Ovary (tissue), 9 donors: ENCODE results near the gene MINDY2. TPM values are rescaled to one million over a fixed set of nuclear protein-coding genes. Genes with fewer than 3 reads are reported as not detected.

ENCODE experiments used
- DNase-seq, 5 donors: peaks; one replicate each; pipeline ENCODE4 v3.0.0-alpha.2; 2019 to 2020
- H3K27ac ChIP-seq, 2 donors: fragments of 200-600 bp; one replicate each; pipeline versions ENCODE4 v1.5.1 to v1.8.0; 2019 to 2022
- H3K27me3 ChIP-seq: fragments of 200-600 bp; one replicate; pipeline ENCODE4 v1.8.0; 2022
- H3K36me3 ChIP-seq: fragments of 200-600 bp; sonication (generic); one replicate; pipeline ENCODE4 v1.5.1; 2019
- H3K4me1 ChIP-seq: one replicate; pipeline ENCODE4 v1.8.1; 2013; ENCODE audit warnings: mild to moderate bottlenecking, moderate library complexity; ENCODE audit not compliant: insufficient read depth
- H3K4me3 ChIP-seq: fragments of 200-600 bp; sonication (generic); one replicate; pipeline ENCODE4 v1.5.1; 2017
- H3K9me3 ChIP-seq, 2 donors: fragments of 200-600 bp in 1 of 2; sonication (generic) in 1 of 2; one replicate each; pipeline versions ENCODE4 v1.5.1 to v1.8.1; 2013 to 2019; ENCODE audit warnings: mild to moderate bottlenecking in 1 of 2, moderate library complexity in 1 of 2
- CTCF ChIP-seq, 3 donors: fragments of 450-650 bp in 2 of 3; fragments of 200-600 bp in 1 of 3; IDR thresholded peaks; one replicate each; pipeline versions ENCODE4 v1.5.1 to v1.8.0; 2016 to 2022; ENCODE audit warnings: antibody characterized with exemption in 3 of 3, mild to moderate bottlenecking in 1 of 3
- EP300 ChIP-seq: sonication (generic); formaldehyde crosslinking; IDR thresholded peaks from one replicate; pipeline ENCODE4 v1.6.1; 2017; ENCODE audit warnings: antibody characterized with exemption
- POLR2A ChIP-seq: fragments of 450-650 bp; IDR thresholded peaks from one replicate; pipeline ENCODE4 v1.6.1; 2017; ENCODE audit warnings: antibody characterized with exemption, mild to moderate bottlenecking, moderate library complexity
- WGBS, 3 donors: extraction: QIAGEN DNeasy Blood & Tissue Kit in 1 of 3; methylation state at CpG; one replicate each; pipeline versions ENCODE4 v1.1.5 to v1.1.7; 2013 to 2017; 5-methylcytosine and 5-hydroxymethylcytosine counted together
- intact Hi-C, 4 donors: fragments of 100-400 bp; cut with DNase I; formaldehyde crosslinking; loops; one replicate each; pipeline versions ENCODE4 v1.11.0 to v1.15.1; 2022 to 2023
- polyA plus RNA-seq, 2 donors: library from polyadenylated mRNA; stranded (reverse); fragments of 200-250 nt in 1 of 2; fragments of 350-450 nt in 1 of 2; fragmentation: Illumina TruSeq in 1 of 2; extraction: RNeasy Lipid Tissue Mini Kit (QIAGEN cat#74804) in 1 of 2; gene quantifications; one replicate each; pipeline ENCODE4 v1.2.3, GENCODE V29; 2013 to 2014
- total RNA-seq, 7 donors: library from RNA; depleted of rRNA in 2 of 7; stranded (reverse); fragments of >200 nt in 2 of 7; fragmentation: NEBNext Ultra II Directional in 3 of 7; extraction: Animal tissue kit (Norgen Biotek cat#: 25700) in 3 of 7; gene quantifications; one replicate each; pipeline versions ENCODE4 v1.1.0 to v1.2.4, GENCODE V29; 2016 to 2023
- donor health status: DM: no; HTN: no; CAD: no; lungs with moderate emphysema.
- donor health status: DM: no; HTN: no; CAD: no.
- donor health status: Bipolar disorder and iron deficiency.
- donor health status: DM: yes; HTN: yes; CAD: no.
- donor health status: DM: no; HTN: no; CAD: no.
- donor health status: DM: yes; HTN: yes; CAD: no.

Gene MINDY2
- total and polyA plus RNA-seq, 9 donors, result 5.7 to 32.6 (median 18.0) TPM

DNA sequence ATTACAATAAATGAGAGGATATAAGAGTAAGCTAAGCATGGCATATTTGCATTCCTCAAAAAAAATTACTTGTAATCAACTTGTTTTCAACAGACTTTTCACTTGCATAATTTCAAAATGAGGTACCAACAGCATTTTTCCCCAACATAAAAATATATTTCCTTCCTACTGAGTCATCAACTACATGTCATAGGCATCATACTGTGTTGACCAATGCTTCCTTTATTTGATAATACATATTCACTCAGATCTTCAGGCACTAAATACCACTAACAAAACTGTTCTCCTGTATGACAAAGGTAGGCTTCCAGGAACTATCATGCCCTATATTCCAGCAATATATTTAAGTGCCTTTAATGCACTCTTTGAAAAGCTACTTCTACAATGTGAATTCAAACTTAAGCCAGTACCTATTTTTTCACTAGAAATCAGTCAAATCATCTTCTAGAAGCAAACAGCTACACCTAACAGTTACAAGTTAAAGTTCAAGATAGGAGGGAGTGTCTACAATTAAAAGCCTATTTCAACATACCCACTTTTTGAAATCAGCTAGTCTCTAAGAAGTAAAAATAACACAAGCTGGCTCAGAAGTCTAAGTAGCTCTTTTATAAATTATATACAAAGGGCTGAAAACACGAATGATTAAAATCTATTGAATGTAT lies 32.9 kb upstream of the MINDY2 start:
- WGBS, 3 donors, result 84% methylated on average over 1 of the region's 1 CpG
- Histone ChIP-seq H3K27me3 (no peaks in the 10 kb centered on the region), H3K36me3 (no peaks in the 10 kb centered on the region), H3K4me1 (peaks cover 5% of the 10 kb centered on the region), H3K9me3 (no peaks in the 10 kb centered on the region), H3K27ac (no peak overlapping the region), H3K4me3 (no peak overlapping the region)
- intact Hi-C loops, result no loop called here
- DNase-seq, result no peak
- TF ChIP-seq CTCF (IDR thresholded peaks at IDR 0.05) (no peak), EP300 (no peak), POLR2A (no peak)

DNA sequence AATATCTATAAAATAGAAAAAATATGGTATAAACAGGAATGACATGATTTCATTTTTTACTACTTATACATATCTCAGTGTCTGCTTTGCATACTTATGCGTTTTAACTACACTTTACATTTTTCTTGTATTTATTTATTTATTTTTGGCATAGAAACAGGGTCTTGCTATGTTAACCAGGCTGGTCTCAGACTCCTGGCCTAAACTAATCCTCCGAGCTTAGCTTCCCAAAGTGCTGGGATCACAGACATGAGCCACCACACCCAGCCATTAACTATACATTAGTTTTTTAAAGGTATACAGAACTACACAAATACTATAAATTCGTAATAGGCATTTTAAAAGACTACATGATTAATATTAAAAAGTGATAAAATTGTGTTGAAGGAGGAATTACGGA lies 30.7 kb upstream of the MINDY2 start:
- intact Hi-C loops, result no loop called here
- no peak for DNase-seq
- Histone ChIP-seq H3K27ac (no peak overlapping the region), H3K4me3 (no peak overlapping the region), H3K9me3 (no peaks in the 10 kb centered on the region), H3K36me3 (no peaks in the 10 kb centered on the region), H3K27me3 (no peaks in the 10 kb centered on the region), H3K4me1 (peaks cover 6% of the 10 kb centered on the region)
- no peak for TF ChIP-seq EP300
- TF ChIP-seq POLR2A, result no peak
- TF ChIP-seq CTCF (IDR thresholded peaks at IDR 0.05), result no peak
- 90 to 92% (median 91%) methylated on average over 4 of the region's 4 CpGs for WGBS, 3 donors

GRCh38 chr15:58741032-58741431 lies 30.1 kb upstream of the MINDY2 start:
- Histone ChIP-seq H3K4me1 (peaks cover 6% of the 10 kb centered on the region), H3K27ac (no peak overlapping the region), H3K4me3 (no peak overlapping the region), H3K9me3 (no peaks in the 10 kb centered on the region), H3K36me3 (no peaks in the 10 kb centered on the region), H3K27me3 (no peaks in the 10 kb centered on the region)
- DNase-seq, result no peak
- intact Hi-C loops, result no loop called here
- TF ChIP-seq CTCF (IDR thresholded peaks at IDR 0.05) (no peak), EP300 (no peak), POLR2A (no peak)
- 94 to 99% (median 97%) methylated on average over 2 of the region's 2 CpGs for WGBS, 3 donors

- WGBS, 3 donors, result 60 to 66% (median 64%) methylated on average over 8 of the region's 8 CpGs
- H3K4me1 ChIP-seq, result peaks cover 6% of the 10 kb centered on the region
- H3K27me3 ChIP-seq, result no peaks in the 10 kb centered on the region
- H3K4me3 ChIP-seq, result no peak overlapping the region
- no peak for TF ChIP-seq POLR2A
- TF ChIP-seq EP300, result no peak
- no peak for TF ChIP-seq CTCF (IDR thresholded peaks at IDR 0.05)
- intact Hi-C loops, result no loop called here
- H3K36me3 ChIP-seq, result no peaks in the 10 kb centered on the region
- H3K9me3 ChIP-seq, result no peaks in the 10 kb centered on the region
- DNase-seq, result no peak
- H3K27ac ChIP-seq, result no peak overlapping the region
Measured at GRCh38 chr15:58742022-58742813, 28.9 kb upstream of the MINDY2 start.
